GM06990 (cell line): Measurements from ENCODE around the gene DSC2.
A peak's percentile ranks its signal among the peaks of the same experiment; 100 is the strongest.

Experiments
- DNase-seq: peaks from one replicate; pipeline ENCODE4 v3.0.0-alpha.2; 2011; ENCODE audit not compliant: insufficient read length; ENCODE audit errors: extremely low read depth
- H3K27me3 ChIP-seq: replicated peaks from 2 replicates; pipeline ENCODE4 v1.6.0; 2011; ENCODE audit warnings: low read length; ENCODE audit not compliant: control insufficient read depth, insufficient read depth
- H3K36me3 ChIP-seq: 2 replicates; pipeline ENCODE4 v1.5.1; 2011; ENCODE audit warnings: low read length; ENCODE audit not compliant: control insufficient read depth, insufficient read depth
- H3K4me3 ChIP-seq: replicated peaks from 2 replicates; pipeline ENCODE4 v1.5.1; 2011; ENCODE audit warnings: low read depth, mild to moderate bottlenecking, control low read depth, low read length
- CTCF ChIP-seq: IDR thresholded peaks from 2 replicates; pipeline ENCODE4 v1.5.1; 2011; ENCODE audit warnings: low read length, control low read depth, mild to moderate bottlenecking, inconsistent platforms; ENCODE audit not compliant: insufficient read depth, poor library complexity, severe bottlenecking

The DSC2 gene

GRCh38 chr18:31112804-31113203 lies 10.6 kb upstream of the DSC2 start:
- TF ChIP-seq CTCF = no peak
- DNase-seq = no peak
- no peaks in the 10 kb centered on the region for H3K27me3 ChIP-seq

GRCh38 chr18:31105733-31106132 lies 3.5 kb upstream of the DSC2 start:
- peak; percentile 23 for TF ChIP-seq CTCF
- no peaks in the 10 kb centered on the region for H3K27me3 ChIP-seq
- DNase-seq = no peak

More at GRCh38 chr18:31112804-31113203, 10.6 kb upstream of the DSC2 start:
- no peaks in the 10 kb centered on the region for H3K36me3 ChIP-seq
- H3K4me3 ChIP-seq = no peak overlapping the region

GRCh38 chr18:31104444-31104843 lies 2.2 kb upstream of the DSC2 start:
- H3K36me3 ChIP-seq = no peaks in the 10 kb centered on the region
- no peak overlapping the region for H3K4me3 ChIP-seq
- no peak for TF ChIP-seq CTCF
- H3K27me3 ChIP-seq = no peaks in the 10 kb centered on the region
- no peak for DNase-seq

More at GRCh38 chr18:31105733-31106132, 3.5 kb upstream of the DSC2 start:
- H3K36me3 ChIP-seq = no peaks in the 10 kb centered on the region
- no peak overlapping the region for H3K4me3 ChIP-seq

- Histone ChIP-seq H3K27me3 (no peaks in the 10 kb centered on the region), H3K4me3 (no peak overlapping the region), H3K36me3 (no peaks in the 10 kb centered on the region)
- no peak for DNase-seq
- no peak for TF ChIP-seq CTCF
Measured at GRCh38 chr18:31103423-31103822, 1.2 kb upstream of the DSC2 start.

- Histone ChIP-seq H3K27me3 (no peaks in the 10 kb centered on the region), H3K36me3 (no peaks in the 10 kb centered on the region), H3K4me3 (no peak overlapping the region)
- TF ChIP-seq CTCF = no peak
- no peak for DNase-seq
Measured at GRCh38 chr18:31102941-31103340, 720 bp upstream of the DSC2 start.

- no peaks in the 10 kb centered on the region for H3K36me3 ChIP-seq
- TF ChIP-seq CTCF = no peak
- H3K4me3 ChIP-seq = peak overlapping the region; percentile 10; the same call in 1 of the 2 replicates
- H3K27me3 ChIP-seq = no peaks in the 10 kb centered on the region
- DNase-seq = peak; percentile 31
Measured at GRCh38 chr18:31101183-31102024, 817 bp downstream of the DSC2 start.
